HG03521 (cell line): ENCODE measurements around the gene CACNB4.

Experiments used
- ATAC-seq: cut with Tn5 transposase; IDR thresholded peaks from one replicate; pipeline ENCODE4 v1.9.1; 2021; ENCODE audit warnings: mild to moderate bottlenecking, moderate library complexity; ENCODE audit not compliant: unreplicated experiment

Gene CACNB4

DNA sequence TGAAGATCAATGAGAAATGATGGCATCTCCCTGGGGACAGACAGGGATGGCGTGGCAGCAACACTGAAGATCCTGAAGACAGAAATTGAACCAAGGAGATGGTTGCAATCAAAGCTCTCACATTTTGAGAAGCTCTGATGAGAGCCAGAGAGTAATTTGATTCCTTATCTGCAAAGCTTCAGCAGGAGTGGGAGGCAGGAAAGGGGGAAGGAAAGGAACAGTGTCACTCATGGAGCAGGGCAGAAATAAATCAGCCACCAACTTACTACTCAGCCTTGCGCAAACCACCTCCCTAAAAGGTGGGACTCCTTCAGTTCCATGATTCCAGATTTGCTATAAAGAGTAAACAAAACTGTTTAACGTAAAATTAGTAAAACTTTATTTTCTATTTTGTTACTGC lies 119.2 kb downstream of the CACNB4 start:
- no peak for ATAC-seq

DNA sequence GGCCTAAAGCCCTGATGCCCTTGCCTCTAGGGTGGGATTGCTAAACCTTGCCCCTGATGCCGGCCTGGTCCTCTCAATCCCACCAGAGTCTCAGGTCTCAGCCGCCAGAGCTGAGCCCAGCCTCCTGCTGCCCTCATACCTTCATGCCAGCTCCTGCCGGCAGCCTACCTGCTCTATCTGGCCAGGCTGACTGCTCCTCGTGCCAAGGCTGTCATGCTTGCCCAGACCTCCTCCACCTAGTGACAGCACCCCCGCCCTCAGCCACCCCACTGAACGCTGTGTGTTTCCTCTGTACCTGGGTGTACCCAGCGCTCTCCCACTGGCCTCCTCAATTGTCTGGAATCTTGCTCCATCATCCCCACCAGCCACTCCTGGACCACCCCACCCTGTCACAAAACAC lies 120.1 kb downstream of the CACNB4 start:
- ATAC-seq: no peak

DNA sequence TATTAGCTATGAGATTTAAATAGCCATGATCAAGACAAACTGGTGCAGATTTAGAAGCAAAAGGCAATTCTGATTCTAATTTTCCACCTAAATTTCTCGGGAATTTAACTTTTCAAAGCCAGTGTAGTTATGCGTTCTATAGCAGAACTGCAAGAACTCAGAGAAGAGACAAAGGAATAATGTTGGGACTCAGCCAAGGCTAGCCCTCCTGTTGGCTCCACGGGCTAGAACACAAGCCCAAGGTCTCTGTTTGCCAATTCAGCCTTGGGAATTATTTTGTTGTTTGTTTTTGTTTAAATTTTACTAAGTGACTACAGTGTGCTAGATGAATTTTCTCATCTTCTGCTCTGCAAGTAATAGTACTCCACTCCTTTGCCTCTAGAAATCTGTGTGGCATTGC lies 121.2 kb downstream of the CACNB4 start:
- no peak for ATAC-seq

DNA sequence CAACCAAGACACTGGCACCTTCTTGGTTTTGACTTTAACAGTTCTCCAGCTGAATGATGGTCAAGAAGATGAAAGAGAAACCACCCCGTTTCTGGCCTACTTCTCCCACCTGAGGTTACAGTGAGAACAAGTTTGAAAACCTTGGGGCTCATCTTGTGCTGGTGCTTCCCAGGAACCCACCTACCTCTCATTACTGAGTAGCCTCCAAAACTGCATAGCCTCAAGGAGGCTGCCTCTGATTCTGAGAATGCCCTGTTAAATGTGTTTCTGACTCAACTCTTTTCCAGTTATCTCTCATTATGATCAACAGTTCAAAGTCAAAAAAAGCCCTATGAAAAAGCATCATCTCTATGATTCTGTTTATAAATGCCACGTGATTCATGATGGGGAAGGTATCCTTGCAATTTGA lies 121.9 kb downstream of the CACNB4 start:
- no peak for ATAC-seq

DNA sequence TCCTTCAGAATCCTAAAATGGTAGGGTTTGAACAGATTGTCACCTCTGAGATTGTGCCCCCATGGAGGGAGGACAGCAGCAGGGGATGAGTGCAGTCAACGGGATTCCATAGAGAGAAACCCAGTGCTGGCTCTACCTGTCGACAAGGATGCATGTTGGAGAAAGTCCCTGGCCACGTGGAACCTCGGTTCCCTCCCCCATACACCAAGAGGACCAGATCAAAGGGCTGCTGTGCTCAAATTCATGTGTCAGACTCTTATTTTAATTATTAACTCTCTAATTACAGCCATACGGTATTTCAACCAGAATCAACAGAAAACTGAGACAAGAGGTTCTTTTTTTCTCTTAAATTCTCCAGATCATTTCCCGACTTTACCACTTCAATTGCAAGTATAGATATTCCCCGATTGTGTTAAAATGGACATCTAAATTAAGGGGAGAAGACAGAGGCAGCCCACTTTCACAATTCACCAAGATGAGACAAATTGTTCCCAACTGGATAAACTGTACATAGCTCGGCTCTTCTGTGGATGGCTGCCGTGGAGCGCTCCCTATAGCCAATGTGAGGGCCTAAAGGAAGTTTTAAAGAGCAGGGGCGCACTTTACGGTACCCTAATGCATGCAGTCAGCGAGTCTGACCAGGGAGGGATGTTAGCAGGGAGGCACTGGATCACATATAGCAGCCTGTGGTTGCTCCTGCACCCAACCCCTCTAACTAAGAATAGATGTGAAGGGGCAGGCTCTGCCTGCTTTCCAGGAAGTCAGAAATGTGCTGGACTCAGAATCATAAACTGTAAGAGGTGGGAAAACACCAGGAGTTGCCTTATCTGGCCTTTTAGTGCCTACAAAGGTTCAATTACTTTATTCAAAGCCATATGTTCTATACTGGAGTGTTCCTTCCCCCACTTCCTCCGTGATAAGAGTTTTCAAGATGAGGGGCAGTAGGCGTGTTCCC lies 123.1 kb downstream of the CACNB4 start:
- no peak for ATAC-seq

DNA sequence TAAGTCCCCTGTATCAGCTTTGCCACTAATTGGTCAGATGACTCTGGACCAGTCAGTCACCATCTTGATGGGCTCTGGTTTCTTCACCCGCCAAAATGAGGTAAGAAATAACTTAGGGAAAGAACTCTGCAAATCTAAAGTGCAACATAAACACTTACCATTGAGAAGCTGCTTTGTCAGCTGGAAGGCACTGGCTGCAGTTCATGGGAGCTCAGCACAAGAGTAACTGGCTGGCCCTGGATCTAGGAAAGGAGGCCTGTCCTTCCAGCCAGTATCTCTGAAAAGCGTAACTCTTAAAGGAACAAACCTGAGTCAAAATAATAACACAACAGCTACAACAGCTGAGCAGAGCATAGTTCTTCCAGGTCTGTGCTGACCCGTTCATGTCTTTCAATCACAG lies 123.9 kb downstream of the CACNB4 start:
- no peak for ATAC-seq

DNA sequence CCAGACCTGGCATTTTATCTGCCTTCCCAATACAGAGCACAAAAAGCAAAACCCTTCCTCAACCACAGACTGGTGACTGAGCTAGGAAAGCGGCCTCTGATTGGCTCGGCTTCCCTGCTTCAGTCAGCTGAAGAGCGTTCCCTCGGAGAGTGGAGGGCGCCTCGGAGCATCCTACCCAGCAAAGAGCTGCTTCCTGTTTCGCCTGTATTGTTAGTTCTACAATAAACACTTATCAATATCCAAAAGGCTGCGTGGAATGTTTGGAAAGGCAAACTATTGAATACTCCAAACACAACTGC lies 125.0 kb downstream of the CACNB4 start:
- ATAC-seq: no peak

DNA sequence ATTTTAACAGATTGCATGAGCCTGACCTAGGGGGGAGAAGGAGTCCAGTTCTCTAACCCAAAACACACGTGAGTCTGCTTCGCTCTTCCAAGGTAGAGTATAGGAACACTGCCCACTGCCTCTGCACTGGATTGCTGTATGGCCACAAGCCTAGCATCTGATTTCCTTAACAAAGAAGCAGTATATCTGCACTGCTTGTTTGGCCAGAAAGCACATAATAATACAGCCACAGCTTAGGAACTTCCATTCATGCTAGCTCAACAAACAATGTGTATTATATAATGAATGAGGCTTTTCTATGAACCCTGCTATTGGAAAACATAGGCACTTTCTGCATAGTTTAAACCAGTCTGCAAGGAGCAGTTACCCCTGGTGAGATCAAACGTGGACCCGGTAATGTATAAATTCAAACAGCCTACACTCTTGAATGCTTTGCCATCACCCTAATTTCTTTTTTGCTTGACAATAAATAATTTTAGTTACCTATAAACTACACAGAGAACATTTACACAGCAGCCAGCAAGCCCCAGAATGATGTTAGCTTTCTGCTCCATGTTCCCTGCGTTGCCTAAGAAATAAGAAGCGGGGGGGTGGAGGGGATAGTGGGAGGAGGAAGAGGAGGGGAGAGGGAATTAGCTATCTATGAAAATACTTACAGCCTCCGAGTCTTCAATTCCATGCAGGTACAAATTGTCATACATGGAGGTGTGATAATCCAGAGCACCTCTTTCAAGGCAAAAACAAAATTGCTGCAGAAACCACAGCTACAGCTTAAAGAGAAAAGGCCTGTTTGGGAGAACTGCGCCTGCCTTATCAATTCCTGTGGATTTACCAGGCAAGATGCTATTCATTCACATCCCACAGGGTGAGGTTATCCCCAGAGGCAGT lies 125.6 kb downstream of the CACNB4 start:
- ATAC-seq: no peak

DNA sequence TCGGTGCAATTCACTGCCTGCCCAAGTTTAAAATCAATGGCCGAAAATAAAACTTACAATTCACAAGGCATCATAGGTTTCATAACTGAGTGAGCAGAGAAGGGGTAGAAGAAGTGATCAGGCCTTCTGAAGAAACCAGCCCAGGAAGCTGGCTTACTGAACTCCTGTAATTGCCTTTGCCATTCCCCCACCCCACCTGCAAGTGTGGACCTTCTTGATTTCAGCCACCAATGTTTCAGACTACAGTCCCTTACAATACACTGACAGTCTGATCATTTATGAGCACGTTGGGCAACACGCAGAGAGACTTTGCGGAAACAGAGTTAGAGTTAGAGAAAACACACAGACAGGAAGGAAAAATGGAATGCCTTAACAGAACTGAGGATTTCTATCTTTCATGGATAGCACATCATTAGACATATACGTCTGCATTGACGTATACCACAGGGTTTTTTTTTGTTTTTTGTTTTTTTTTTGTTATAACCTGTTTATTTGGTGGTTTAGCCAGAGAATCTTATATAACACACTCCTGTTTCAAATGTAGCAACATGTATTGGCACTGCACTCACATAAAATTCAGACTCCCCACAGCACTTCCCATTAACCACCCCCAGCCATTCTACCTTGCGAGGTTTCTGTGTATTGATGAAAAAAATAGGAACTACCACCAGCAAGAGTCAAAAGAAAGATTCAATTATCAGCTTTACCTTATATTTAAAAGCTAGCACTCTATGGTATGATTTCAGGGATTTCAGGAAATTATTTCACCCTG lies 126.4 kb downstream of the CACNB4 start:
- ATAC-seq: no peak

DNA sequence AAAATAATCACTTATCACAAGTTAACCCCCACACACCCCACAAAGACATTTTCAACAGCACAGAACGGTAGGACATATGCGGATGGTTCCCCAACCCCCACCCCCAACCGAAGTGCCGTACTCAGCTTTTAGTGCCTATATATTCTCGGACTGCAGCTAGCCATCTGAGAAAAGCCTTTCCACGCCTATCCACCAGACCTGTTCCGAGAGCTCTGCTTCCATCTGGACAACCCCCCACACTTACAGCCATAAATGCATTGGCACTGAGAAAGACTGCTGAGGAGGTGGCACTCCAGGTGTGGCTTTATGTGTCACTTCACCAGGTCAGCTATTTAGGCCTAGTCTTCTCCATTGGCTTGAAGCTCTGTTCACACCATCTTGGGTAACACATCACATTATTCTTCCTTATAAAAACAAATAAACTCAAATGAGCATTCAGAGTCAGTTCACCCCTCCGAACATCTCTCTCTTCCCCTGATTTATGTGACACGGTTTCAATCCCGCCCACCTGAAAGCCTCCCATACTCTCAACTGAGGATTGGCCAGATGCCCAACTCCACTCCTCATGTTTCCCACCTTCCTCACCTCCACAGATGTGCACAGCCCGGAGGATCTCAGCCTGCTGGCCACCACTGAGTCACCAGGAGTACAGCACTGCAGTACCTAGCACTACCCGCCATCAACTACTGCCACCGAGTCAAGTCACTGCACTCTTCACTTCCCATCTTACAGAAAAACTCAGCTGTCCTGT lies 127.4 kb downstream of the CACNB4 start:
- ATAC-seq: no peak

DNA sequence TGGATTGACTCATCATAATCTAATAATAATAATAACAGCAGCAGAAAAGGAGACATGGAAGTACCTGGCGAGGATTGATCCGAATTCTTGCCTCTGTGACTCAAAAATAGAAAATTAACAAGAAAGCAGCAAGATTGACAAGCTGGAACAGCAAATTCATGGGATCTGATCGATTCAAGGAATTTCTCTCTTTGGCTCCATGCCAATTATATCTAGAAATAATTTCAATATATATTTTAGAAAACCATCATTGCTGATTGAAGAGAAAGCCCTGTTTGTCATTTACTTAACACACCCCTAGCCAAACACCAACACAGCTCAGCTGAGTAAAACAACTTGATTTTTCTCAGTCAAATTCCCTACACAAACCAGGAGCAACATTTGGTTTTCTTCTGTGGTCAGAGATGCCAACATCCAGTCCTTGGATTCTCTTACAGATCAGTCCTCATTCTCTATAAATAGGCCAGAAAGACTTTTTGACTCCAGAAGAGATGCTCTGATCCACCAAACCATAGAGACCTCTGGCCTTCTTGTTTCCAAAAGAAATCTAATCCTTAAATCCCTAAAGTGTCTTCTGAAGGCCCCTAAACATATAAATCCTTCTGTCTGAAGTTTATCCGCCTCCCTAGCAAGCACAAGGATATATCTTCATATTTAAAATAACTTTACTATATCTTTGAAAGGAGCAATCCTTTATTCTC lies 129.9 kb downstream of the CACNB4 start:
- no peak for ATAC-seq

DNA sequence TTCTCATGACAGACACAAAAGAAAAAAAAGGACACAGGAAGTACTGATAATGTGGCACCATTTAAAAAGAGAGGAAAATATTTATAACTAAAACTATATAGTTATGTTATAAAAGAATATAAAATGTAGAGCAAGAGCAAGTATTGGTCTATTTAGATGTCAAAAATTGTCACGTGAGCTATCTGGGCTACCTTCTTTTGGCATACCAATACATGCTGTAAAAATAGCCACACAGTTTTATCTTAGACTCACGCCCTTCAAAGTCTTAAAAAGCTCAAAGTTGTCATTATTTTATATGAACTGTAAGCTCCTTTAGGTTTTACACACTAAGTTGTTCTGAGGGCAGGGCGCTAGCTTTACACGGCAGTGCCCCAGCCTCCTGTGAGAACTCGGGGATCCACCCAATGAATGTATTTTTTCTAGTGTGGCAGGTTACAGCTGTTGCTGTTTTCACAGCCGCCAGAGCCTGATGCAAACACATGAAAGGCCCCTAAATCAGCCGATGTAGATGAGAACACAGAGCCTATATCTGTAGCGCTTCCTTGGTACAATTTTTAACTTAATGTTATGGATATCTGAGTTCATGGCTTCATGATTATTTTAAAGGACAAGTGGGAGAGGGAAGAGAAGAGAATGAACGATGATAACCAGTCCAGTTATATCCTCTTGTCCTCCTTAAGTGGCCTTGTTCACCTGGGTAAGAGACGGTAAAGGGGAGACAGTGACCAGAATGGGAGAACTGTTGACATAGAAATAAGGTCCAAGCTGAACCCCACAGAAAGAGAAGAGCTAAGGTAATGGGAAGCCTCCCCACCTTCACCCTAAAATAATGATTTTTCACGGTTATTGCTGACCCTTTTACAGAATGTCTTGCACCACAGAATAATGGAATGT lies 130.8 kb downstream of the CACNB4 start:
- no peak for ATAC-seq

DNA sequence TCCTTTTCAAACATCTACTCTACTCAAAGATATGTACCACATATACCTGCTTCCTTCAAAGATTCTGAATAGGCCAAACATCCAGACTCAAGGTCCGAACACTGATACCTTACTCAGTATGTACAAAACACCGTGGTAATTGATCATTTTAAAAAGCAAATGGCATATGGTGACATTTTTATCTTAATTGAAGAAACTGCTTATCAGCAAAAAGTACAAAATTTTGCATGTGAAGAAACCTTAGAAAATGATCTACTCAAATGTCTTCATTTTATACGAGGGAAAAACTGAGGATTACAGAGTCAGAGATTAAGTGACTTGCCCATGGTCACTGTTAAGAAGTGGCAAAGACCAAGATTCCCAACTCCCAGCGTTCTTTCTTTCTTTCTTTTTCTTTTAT lies 133.0 kb downstream of the CACNB4 start:
- ATAC-seq: no peak

DNA sequence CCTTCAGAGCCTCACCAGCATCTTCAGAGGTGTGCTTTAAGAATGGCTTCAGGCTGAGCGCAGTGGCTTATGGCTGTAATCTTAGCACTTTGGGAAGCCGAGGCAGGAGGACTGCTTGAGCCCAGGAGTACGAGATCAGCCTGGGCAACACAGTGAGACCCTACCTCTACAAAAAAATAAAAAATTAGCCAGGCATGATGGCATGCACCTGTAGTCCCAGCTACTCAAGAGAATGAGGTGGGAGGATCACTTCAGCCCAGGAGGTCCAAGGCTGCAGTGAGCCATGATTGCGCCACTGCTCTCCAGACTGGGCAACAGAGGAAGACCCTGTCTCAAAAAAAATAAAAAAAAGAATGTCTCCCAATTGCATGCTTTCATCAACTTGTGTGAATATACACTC lies 137.3 kb downstream of the CACNB4 start:
- no peak for ATAC-seq

DNA sequence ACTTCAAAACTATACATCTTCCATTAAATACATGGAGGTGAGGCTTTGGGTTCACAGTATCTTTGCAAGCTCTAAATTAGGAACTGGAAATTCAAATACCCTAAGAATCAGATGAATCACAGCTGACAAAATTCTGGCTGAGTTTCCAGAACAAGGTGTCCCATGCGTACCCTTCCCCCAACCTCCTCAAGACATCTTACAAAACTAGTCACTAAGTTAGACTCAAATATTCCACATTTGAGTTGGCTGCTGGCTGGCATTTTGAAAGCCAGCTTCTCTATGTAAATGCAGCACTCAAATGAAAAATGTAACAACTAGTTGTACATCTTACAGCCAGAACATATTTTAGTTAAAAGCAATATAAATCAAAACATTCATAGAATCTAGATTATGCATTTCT lies 139.6 kb downstream of the CACNB4 start:
- ATAC-seq: no peak

DNA sequence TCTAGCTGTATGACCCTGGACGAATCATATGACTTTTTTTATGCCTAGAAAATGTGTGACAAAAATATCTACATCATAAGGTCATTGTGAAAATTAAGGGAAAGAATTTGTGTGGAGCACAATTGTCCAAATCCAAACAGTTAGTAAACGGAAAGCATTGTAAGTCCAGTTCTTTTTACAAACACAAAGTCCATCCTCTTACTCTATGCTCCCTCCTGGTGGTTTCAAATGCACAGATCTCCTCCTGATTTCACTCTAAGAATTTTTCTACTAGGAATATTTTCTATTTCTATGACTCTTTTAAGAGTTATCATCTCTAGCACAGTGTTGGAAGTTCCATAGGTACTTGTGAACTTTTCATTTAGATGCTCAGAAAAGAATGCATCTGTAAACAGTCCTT lies 145.4 kb downstream of the CACNB4 start:
- no peak for ATAC-seq

DNA sequence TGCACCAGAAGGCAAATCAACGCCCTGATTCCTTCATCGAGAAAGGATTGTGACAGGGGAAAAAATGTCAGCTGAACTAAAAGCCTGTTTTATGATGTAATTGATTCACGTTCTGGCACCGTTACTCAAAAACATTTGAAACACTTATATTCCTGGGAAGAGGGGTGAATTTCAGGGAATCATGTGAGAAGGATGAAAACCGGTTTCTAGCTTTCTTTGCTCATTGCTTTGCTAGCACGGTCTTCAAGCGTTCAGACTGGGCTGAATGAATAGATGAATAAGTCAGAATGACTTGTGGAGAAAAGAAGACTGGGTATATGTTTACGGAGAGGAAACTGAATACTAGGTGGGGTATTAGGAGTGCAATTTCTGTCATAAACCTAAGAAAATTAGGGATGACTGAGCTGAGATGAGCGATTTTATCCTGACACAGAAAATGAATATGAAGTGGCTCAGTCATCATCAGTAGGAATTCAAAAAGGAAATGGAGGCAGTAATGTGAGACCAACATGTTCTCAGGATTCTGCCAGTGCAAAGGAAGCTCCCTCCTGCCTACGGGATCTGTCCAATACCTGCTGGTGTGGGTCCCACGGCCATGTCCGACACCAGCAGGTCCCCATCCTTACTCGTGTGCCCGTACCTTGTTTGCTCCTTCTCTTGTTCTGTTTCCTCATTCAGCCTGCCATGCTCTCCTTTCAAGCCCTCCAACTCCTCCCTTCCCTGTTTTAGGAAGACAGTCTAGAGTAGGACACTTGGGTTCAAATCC lies 146.0 kb downstream of the CACNB4 start:
- no peak for ATAC-seq

DNA sequence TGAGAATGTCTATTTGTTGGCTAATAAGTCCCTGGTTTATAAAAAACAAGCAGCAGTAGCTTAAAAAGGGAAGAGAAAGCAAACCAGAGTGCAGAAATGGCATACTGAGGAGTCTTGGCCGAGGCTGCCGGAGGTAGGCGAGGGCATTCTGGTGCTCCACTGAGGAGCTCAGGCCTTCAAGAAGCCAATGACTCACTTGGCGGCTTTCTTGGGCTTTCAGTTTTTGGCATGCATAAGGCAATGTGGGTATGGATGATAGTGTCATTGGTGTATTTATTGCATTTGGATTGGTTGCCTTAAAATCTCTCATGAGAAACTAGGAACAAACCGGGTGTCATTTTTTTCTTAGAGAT lies 151.1 kb downstream of the CACNB4 start:
- ATAC-seq: no peak
